PC-3 (cell line): ENCODE results near the gene BPIFB3. TPM values are rescaled to one million over a fixed set of nuclear protein-coding genes. Genes with fewer than 3 reads are reported as not detected.
A peak's percentile ranks its signal among the peaks of the same experiment; 100 is the strongest.
"Not testable (repeated sequence)": the region's sequence is repeated elsewhere in the genome, so short reads cannot be mapped to it uniquely, and the experiment has no call there.

ENCODE experiments used
- ATAC-seq: fragments of 200-7000 bp; cut with Tn5 transposase; 2 replicates; pipeline ENCODE4 v1.9.1; 2020; ENCODE audit warnings: mild to moderate bottlenecking, moderate library complexity
- BruUV-seq: library from RNA; stranded (reverse); fragments of 400-500 nt; replicated peaks from 2 replicates; lab custom pipeline; 2021; lab: Mats Ljungman, UMichigan
- CTCF ChIA-PET: fragments of 300-600 bp; sonication (Branson Sonifier 250); formaldehyde crosslinking; loops from one replicate; lab custom pipeline; 2022; ENCODE audit warnings: antibody characterized with exemption; lab: Charles Lee
- POLR2A ChIA-PET: fragments of 300-600 bp; sonication (Branson Sonifier 250); formaldehyde crosslinking; loops from one replicate; lab custom pipeline; 2022; ENCODE audit warnings: antibody characterized with exemption; ENCODE audit not compliant: unreplicated experiment; lab: Charles Lee
- DNase-seq: peaks from one replicate; pipeline ENCODE4 v3.0.0-alpha.2; 2015
- H2AFZ ChIP-seq: fragments of 300-600 bp; sonication (generic); 2 replicates; pipeline ENCODE4 v1.6.0; 2016; ENCODE audit warnings: antibody characterized with exemption, low read length
- H3F3A ChIP-seq: fragments of 300-600 bp; sonication (generic); one replicate; pipeline ENCODE4 v1.6.0; 2017; ENCODE audit warnings: antibody characterized with exemption, low read length, control low read depth, mild to moderate bottlenecking; ENCODE audit not compliant: unreplicated experiment
- H3K27ac ChIP-seq: fragments of 300-600 bp; sonication (generic); 2 replicates; pipeline ENCODE4 v1.5.1; 2016; ENCODE audit warnings: mild to moderate bottlenecking, low read length
- H3K27me3 ChIP-seq: fragments of 300-600 bp; sonication (generic); 2 replicates; pipeline ENCODE4 v1.6.1; 2016; ENCODE audit warnings: low read length, mixed read lengths
- H3K36me3 ChIP-seq: fragments of 300-600 bp; sonication (generic); 2 replicates; pipeline ENCODE4 v1.6.1; 2016; ENCODE audit warnings: low read depth, mixed run types, low read length, mixed read lengths
- H3K4me1 ChIP-seq: fragments of 300-600 bp; sonication (generic); 2 replicates; pipeline ENCODE4 v1.5.1; 2016; ENCODE audit warnings: low read length; ENCODE audit not compliant: insufficient read depth
- H3K4me2 ChIP-seq: fragments of 300-600 bp; sonication (generic); 2 replicates; pipeline ENCODE4 v1.6.0; 2016; ENCODE audit warnings: low read length
- H3K4me3 ChIP-seq: fragments of 300-600 bp; sonication (generic); 2 replicates; pipeline ENCODE4 v1.5.1; 2016; ENCODE audit warnings: mild to moderate bottlenecking, low read length, mixed read lengths
- H3K79me2 ChIP-seq: fragments of 300-600 bp; sonication (generic); 2 replicates; pipeline ENCODE4 v1.6.1; 2017; ENCODE audit warnings: low read length, mixed read lengths
- H3K9ac ChIP-seq: fragments of 300-600 bp; sonication (generic); 2 replicates; pipeline ENCODE4 v1.6.0; 2016; ENCODE audit warnings: mild to moderate bottlenecking, low read length
- H3K9me2 ChIP-seq: fragments of 300-600 bp; sonication (generic); replicated peaks from 2 replicates; pipeline ENCODE4 v1.6.1; 2016; ENCODE audit warnings: mixed run types, low read length, mixed read lengths
- H3K9me3 ChIP-seq: fragments of 300-600 bp; sonication (generic); 2 replicates; pipeline ENCODE4 v1.6.1; 2016; ENCODE audit warnings: low read length, mixed read lengths
- H4K20me1 ChIP-seq: fragments of 300-600 bp; sonication (generic); 2 replicates; pipeline ENCODE4 v1.6.1; 2016; ENCODE audit warnings: low read length, mixed read lengths
- EZH2 ChIP-seq: fragments of 300-600 bp; sonication (generic); IDR thresholded peaks from one replicate; pipeline ENCODE4 v1.6.1; 2017; ENCODE audit warnings: antibody characterized with exemption, mild to moderate bottlenecking, low read length; ENCODE audit not compliant: unreplicated experiment
- EZH2phosphoT487 ChIP-seq: fragments of 300-600 bp; sonication (generic); IDR thresholded peaks from 2 replicates; pipeline ENCODE4 v1.6.1; 2018; ENCODE audit warnings: mild to moderate bottlenecking, antibody characterized with exemption, low read length, borderline replicate concordance
- intact Hi-C: fragments of 100-400 bp; cut with micrococcal nuclease; formaldehyde crosslinking; loops from 2 replicates; pipeline ENCODE4 v1.9.0; 2023
- total RNA-seq: library from RNA; depleted of rRNA; stranded (reverse); fragments of >200 nt; gene quantifications from 2 replicates; pipeline ENCODE4 v1.2.3, GENCODE V29; 2014
- TF ChIP-seq, protein P1 (sequence below): fragments of 300-600 bp; sonication (generic); conservative IDR thresholded peaks from 2 replicates; pipeline ENCODE4 v1.5.1; 2017; ENCODE audit warnings: antibody characterized with exemption, low read depth, mild to moderate bottlenecking, low read length

The BPIFB3 gene
- total RNA-seq, 1 experiment from 2014 or later, result not detected

DNA sequence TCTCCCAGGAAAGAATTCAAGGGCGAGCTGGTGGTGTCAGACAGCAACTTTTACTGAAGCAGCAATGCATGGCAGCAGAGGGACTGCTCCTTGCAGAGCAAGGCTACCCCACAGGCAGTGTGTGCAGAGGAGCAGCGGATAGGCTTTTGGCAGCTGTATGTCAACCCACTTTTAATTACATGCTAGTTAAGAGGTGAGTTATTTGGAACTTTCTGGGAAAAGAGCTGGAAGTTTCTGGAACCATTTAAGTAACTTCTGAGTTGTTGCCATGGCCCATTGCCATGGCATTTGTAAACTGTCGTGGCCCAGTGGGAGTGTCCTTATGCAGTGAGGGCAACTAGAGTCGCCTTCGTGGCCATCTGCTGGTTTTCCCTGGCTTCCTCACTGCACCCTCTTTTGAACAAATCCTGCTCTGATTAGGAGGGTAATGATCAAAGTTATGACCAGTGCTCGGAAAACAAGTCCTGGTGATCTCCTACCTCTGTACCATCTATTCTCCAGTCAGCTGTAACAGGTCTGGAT, 59.7 kb downstream of the BPIFB3 start:
- no TSS peak for BruUV-seq
- peaks cover 18% of the 10 kb centered on the region for H3K27me3 ChIP-seq
- intact Hi-C loops, result no loop called here
- ATAC-seq (no peak), DNase-seq (no peak)
- no peaks in the 10 kb centered on the region for H3K4me1 ChIP-seq
- POLR2A ChIA-PET, result no interaction called here
- no peaks in the 10 kb centered on the region for H3K9me2 ChIP-seq
- no peak overlapping the region for H3K4me3 ChIP-seq
- no peak overlapping the region for H2AFZ ChIP-seq
- TF ChIP-seq EZH2 (no peak), EZH2phosphoT487 (no peak)
- TF ChIP-seq, protein P1, sequence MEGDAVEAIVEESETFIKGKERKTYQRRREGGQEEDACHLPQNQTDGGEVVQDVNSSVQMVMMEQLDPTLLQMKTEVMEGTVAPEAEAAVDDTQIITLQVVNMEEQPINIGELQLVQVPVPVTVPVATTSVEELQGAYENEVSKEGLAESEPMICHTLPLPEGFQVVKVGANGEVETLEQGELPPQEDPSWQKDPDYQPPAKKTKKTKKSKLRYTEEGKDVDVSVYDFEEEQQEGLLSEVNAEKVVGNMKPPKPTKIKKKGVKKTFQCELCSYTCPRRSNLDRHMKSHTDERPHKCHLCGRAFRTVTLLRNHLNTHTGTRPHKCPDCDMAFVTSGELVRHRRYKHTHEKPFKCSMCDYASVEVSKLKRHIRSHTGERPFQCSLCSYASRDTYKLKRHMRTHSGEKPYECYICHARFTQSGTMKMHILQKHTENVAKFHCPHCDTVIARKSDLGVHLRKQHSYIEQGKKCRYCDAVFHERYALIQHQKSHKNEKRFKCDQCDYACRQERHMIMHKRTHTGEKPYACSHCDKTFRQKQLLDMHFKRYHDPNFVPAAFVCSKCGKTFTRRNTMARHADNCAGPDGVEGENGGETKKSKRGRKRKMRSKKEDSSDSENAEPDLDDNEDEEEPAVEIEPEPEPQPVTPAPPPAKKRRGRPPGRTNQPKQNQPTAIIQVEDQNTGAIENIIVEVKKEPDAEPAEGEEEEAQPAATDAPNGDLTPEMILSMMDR, result no peak
- no peaks in the 10 kb centered on the region for H4K20me1 ChIP-seq
- no peaks in the 10 kb centered on the region for H3K36me3 ChIP-seq
- H3K79me2 ChIP-seq, result no peaks in the 10 kb centered on the region
- H3K4me2 ChIP-seq, result no peak overlapping the region
- H3K27ac ChIP-seq, result no peak overlapping the region
- H3F3A ChIP-seq, result no peaks in the 10 kb centered on the region
- no peak overlapping the region for H3K9ac ChIP-seq
- no peaks in the 10 kb centered on the region for H3K9me3 ChIP-seq
- CTCF ChIA-PET, result no interaction called here

DNA sequence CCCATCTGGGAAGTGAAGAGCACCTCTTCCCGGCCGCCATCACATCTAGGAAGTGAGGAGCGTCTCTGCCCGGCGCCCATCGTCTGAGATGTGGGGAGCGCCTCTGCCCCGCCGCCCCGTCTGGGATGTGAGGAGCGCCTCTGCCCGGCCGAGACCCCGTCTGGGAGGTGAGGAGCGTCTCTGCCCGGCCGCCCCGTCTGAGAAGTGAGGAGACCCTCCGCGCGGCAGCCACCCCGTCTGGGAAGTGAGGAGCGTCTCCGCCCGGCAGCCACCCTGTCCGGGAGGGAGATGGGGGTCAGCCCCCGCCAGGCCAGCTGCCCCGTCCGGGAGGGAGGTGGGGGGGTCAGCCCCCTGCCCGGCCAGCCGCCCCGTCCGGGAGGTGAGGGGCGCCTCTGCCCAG, 61.8 kb downstream of the BPIFB3 start:
- ATAC-seq, intact Hi-C loops, BruUV-seq: not testable (repeated sequence)

DNA sequence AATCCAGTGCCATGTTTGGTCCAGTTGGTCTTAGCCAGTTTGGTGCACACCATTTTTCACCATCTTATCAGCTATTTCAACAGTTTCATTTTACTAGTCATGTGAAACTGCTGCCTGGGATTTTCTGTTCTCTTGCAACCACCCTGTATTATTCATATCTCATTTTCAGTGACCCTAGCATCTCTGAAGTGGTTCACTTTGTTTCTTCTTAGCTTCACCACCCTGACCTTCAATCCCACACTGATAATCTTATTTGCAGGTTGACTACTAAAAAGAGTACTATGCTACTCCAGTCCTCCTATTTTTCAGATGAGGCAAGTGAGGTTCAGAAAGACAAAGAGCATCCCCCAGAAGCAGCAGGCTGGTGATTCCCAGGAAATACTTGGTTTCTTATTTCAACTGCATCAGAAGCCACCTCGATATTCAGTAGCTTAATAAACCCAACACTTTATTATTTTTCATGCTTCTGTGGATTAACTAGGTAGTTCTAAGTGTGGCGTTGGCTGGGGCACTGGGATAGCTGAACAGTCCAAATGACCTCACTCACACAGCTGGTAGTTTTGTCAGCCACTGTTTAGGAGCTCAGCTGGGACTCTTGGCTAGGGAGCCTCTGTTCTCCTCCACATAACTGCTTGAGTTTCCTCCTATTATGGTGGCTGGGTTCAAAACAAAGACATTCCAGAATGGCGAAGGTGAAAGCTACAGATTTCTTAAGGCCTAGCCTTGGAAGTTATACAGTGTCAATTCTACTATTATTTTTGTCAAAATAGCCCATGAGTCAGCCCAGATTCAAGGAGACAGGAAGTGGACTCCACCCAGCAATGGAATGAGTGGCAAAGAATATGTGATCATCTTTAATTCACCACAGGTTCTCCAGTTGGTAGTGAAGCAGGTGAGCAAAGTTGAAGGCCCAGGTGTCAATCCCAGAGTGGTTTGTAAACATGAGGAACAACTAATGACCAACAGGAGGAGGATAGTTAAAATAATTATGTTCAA, 66.3 kb downstream of the BPIFB3 start:
- no peak overlapping the region for H3K4me3 ChIP-seq
- ChIA-PET POLR2A (no interaction called here), CTCF (no interaction called here)
- H3K4me1 ChIP-seq, result peaks cover 10% of the 10 kb centered on the region
- H2AFZ ChIP-seq, result peak overlapping the region; percentile 25; the same call in 1 of the 2 replicates
- H3K27ac ChIP-seq, result no peak overlapping the region
- no TSS peak for BruUV-seq
- H3K9me2 ChIP-seq, result no peaks in the 10 kb centered on the region
- no peaks in the 10 kb centered on the region for H3K9me3 ChIP-seq
- DNase-seq, result peak; percentile 61
- peak; percentile 62 for ATAC-seq
- H3K79me2 ChIP-seq, result no peaks in the 10 kb centered on the region
- H3K27me3 ChIP-seq, result peaks cover 13% of the 10 kb centered on the region
- H3F3A ChIP-seq, result no peaks in the 10 kb centered on the region
- TF ChIP-seq, protein P1, result no peak
- TF ChIP-seq EZH2phosphoT487, result no peak
- TF ChIP-seq EZH2, result no peak
- no peaks in the 10 kb centered on the region for H3K36me3 ChIP-seq
- H3K4me2 ChIP-seq, result no peak overlapping the region
- H4K20me1 ChIP-seq, result no peaks in the 10 kb centered on the region
- no peak overlapping the region for H3K9ac ChIP-seq
- intact Hi-C loops, result no loop called here

More for the DNA sequence above, 61.8 kb downstream of the BPIFB3 start:
- DNase-seq, H3K9me3 ChIP-seq, POLR2A ChIA-PET, H3K9ac ChIP-seq, H3K4me1 ChIP-seq, H3K79me2 ChIP-seq, H3K27ac ChIP-seq, CTCF ChIA-PET, H3F3A ChIP-seq, H3K4me3 ChIP-seq, H3K9me2 ChIP-seq, H3K4me2 ChIP-seq, H4K20me1 ChIP-seq, H2AFZ ChIP-seq, H3K36me3 ChIP-seq: not testable (repeated sequence)
- peaks cover 18% of the 10 kb centered on the region for H3K27me3 ChIP-seq
